GM19023 (cell line): ENCODE data around the gene MYH14.

Source experiments
- ATAC-seq: cut with Tn5 transposase; IDR thresholded peaks from one replicate; pipeline ENCODE4 v1.9.1; 2021; ENCODE audit warnings: mild to moderate bottlenecking, moderate library complexity; ENCODE audit not compliant: unreplicated experiment

MYH14 gene

GRCh38 chr19:50314724-50315708 lies 111.6 kb downstream of the MYH14 start:
- no peak for ATAC-seq

- no peak for ATAC-seq
Measured at GRCh38 chr19:50315773-50316448, 112.5 kb downstream of the MYH14 start.

- ATAC-seq = no peak
Measured at GRCh38 chr19:50317115-50317514, 113.7 kb downstream of the MYH14 start.

GRCh38 chr19:50318438-50318837 lies 115.0 kb downstream of the MYH14 start:
- no peak for ATAC-seq

- no peak for ATAC-seq
Measured at GRCh38 chr19:50319156-50319555, 115.7 kb downstream of the MYH14 start.

GRCh38 chr19:50320051-50320450 lies 116.6 kb downstream of the MYH14 start:
- ATAC-seq = no peak

GRCh38 chr19:50320596-50320995 lies 117.2 kb downstream of the MYH14 start:
- ATAC-seq = no peak

- no peak for ATAC-seq
Measured at GRCh38 chr19:50321831-50322230, 118.4 kb downstream of the MYH14 start.

- ATAC-seq = no peak
Measured at GRCh38 chr19:50322234-50322633, 118.8 kb downstream of the MYH14 start.

- ATAC-seq = no peak
Measured at GRCh38 chr19:50322931-50323781, 119.7 kb downstream of the MYH14 start.

- no peak for ATAC-seq
Measured at GRCh38 chr19:50323782-50324133, 120.3 kb downstream of the MYH14 start.

- no peak for ATAC-seq
Measured at GRCh38 chr19:50324331-50324730, 120.9 kb downstream of the MYH14 start.

- ATAC-seq = no peak
Measured at GRCh38 chr19:50325310-50326100, 122.1 kb downstream of the MYH14 start.

GRCh38 chr19:50326101-50326664 lies 122.8 kb downstream of the MYH14 start:
- no peak for ATAC-seq

- ATAC-seq = no peak
Measured at GRCh38 chr19:50327013-50327412, 123.6 kb downstream of the MYH14 start.

- no peak for ATAC-seq
Measured at GRCh38 chr19:50327461-50328223, 124.2 kb downstream of the MYH14 start.

GRCh38 chr19:50328224-50328872 lies 124.9 kb downstream of the MYH14 start:
- ATAC-seq = no peak

GRCh38 chr19:50328873-50329145 lies 125.4 kb downstream of the MYH14 start:
- ATAC-seq = no peak
